ENCODE data around the gene TMEM214.
"Not testable (repeated sequence)": the region's sequence is repeated elsewhere in the genome, so short reads cannot be mapped to it uniquely, and the experiment has no call there.

The TMEM214 gene

DNA sequence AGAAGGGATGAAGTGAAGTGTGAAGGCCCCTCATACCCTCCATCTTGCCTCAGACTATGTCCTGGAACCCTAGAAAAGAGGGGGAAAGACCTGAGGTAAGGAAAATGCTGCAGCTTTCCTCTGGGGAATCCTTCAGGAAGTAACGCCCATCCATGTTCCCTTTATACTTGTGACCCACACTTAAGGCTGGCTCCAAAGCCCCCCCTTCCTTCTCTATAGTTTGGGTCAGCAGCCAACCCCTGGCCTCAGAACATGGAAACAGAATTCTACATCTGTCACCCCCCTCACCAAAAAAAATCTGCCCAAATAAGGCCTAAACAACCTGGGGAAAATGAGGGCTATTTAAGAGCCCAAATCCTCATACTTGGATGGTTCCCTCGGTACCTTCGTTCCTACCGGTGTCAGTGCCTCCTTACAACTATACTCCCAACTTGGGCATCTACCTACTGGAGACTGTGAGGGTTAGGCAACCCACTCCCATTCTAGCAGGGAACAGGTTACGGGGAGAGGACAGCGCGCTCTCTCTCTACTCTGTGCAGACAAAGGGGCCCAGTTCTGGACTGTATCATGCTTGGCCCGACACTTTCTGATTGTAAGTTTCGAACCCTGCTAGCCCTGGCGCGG, 38.0 kb downstream of the TMEM214 start:
- no peak for DNase-seq (ENCODE audit: low read depth)

DNA sequence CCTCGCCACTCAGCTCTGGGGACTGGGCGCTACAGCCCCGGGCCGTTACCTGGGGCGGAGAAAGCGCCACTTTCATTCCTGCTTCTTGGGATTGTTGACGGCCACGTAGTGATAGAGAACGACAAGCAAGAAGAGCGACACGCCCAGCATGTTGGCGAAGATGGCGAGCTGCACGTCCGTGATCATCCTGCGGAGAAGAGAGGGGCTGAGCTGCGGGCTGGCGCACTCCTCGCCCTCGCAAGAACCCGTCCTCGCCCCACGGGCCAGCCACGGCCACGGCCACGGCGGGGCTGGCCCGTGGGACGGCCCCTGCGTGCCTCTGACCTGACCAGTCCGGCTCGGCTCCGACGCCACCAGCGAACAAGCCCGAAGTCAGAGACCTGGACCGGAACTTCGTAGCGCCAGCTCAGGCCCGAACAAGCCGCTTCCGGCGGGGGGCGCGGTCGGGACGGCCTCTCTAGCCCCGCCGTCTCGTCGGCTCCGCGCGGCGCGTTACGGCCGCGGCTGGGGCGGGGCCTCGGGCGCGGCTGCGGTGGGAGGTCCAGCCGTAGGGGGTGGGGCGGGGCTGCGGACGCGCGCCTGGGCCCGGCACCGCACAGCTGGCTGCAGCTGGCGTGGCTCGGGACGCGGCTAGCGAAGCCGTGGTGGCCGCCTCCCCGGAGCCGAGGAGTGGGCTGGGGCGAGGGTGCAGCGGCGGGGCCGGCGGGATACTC, 38.7 kb downstream of the TMEM214 start, which contains the start of gene OST4:
Gene OST4, minus strand, starts transcription at position 378 of the 713 bp plus-strand sequence.
- peak; percentile 86 for DNase-seq (ENCODE audit: low read depth)

DNA sequence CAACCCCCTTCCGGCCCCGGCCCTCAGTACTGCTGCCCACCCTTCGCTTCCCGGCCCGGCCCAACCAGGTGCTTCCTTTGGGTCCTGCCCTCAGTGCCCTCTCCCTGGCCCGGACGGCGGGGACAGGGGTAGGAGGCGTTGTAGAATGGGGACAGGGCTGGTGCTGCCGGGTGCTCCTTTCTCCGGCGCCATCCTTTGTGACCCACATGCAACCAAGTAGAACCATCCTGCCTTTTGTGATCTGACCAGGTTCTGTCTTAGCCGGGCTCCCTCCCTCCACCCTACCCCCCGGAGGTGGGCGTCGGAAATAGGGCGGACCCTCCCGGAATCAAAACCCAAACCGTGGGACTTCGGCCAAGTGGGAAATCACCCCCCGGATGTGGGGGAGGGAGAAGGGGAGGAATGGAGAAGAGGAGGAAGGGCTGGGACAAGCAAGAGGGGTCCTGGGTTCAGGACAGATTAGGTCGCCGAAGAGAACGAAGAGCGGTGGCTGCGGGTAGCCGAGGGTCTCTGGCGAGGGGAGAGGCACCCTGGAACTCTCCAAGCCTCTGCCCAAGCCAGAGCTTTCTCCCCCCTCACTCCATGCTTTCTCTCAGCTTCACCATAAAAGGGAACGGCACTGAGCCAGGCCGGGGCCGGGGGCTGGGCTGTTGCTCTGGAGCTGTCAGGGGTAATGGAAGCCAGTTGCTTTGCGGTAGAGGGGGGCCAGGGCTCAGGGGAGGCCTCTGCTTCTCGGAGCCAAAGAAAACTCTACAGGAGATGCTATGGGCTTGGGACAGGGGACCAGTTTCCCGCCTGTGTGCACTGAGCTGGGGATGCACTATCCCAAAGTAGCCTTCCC, 39.4 kb downstream of the TMEM214 start:
- no peak for DNase-seq (ENCODE audit: low read depth)

DNA sequence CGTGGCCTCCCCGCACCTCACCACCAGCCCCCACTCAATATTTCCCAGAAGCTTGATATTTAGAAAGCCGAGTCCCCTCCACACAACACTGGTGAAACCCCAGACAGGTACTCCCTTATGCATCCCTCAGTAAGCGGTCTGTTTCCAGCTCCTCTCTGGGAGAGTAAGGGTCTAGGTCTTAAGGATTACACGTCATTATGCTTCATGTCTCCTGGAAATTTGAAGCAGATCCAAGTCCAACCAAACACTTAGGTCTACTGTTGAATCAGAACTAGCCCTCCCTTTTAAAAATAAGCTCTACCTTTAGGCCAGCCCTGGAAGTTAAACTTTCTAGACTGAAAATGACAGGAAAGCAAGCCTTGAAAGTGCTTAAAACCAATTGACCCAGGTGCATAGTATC, 40.2 kb downstream of the TMEM214 start:
- DNase-seq (ENCODE audit: low read depth) = no peak

DNA sequence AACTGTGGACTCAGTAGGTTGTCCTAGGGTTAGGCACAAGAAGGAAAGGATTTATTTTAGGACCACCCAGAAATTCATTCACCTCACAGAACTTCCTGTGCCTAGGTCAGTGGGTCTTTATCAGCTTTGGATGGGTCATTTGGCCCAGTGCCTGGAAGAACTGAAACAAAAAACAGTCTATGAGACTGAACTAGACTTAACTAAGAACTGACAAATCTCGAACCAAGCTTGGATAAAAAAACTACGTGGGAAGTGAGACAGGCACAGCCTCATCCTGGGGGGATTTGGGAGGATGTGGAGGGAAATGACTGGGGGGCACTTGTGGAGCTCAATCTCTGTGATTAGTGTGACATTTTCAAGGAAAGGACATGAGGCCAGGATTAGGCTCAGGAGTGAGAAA, 41.0 kb downstream of the TMEM214 start:
- DNase-seq (ENCODE audit: low read depth) = no peak

DNA sequence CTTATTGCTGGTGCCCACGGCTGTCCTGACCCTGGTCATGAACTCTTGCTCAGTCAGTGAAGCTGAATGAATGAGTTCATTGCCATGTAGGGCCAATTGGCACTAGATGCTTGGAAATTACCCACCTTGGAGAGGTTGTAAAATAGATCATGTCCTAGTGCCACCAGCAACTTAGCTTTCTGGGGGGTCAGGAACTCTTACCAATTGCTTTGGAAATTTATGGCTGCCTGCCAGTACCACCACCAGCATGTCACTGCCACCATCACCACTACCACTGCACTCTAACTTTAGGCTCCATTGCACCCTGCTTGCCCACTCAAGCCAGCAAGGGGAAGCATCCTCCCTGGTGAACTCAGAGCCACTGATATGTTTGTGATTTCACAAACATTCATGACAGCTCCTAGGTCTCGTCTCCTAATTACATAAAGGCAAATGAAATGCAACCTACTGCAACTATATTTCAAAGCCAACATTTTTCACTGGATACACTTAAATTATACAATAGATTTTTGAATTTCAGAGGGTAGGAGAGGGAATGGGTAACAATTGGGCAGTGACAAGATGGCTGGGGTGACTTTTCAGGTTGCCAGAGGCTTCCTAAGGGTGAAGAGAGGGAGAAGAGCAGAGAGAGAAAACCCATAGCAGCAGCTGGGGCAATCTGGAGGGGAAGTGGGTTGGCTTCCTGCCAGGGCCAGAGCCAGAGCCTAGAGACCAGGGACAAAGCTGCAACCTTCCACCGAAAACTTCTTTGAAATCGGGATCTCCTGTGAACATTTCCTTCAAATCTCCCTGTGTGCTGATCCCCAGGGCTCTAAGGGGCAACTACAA, 42.2 kb downstream of the TMEM214 start:
- DNase-seq (ENCODE audit: low read depth) = no peak

DNA sequence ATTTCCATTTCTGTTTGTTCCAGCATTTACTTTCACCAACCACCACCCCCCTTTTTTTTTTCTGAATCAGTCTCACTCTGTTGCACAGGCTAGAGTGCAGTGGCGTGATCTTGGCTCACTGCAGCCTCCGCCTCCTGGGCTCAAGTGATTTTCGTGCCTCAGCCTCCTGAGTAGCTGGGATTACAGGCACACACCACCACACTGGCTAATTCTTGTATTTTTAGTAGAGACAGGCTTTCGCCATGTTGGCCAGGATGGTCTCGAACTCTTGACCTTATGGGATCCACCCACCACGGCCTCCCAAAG, 42.8 kb downstream of the TMEM214 start:
- not testable (repeated sequence) for DNase-seq (ENCODE audit: low read depth)

DNA sequence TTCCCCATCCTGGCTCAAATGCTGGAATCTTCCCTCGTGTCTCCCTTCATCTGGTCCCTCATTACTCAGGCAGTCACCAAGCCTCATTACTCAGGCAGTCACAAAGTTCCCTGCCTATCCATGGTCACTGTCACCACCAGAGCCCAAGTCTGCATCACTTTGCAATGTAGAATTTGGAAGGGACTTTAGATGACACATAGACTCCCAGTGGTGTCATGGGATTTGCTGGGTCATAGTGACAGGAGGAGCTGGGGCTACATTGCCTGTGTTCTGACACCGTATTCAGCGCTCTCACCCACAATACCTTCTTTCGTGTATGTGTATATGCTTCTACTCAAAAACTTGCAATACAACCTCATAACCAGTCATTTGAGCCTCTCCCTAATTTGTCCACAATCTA, 43.6 kb downstream of the TMEM214 start:
- DNase-seq (ENCODE audit: low read depth) = no peak

DNA sequence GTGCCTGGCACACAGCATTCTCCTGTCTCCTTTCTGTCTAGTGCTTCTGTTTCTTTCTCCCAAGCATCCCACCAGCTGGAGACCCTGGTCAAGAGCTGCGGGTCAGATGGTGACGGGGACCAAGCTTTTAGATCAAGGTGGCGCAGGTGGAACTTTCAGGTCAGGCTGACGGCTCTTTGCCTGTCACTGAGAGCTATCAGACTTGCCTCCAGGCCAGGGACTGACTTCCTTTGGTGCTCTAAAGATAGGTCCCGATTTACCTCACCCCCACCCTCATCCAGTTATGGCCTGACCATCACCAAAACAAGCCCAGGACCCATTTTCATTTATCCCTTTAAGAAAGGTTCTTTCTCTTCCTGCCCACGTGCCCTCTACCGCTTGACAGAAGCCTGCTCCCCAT, 44.5 kb downstream of the TMEM214 start:
- DNase-seq (ENCODE audit: low read depth) = no peak

DNA sequence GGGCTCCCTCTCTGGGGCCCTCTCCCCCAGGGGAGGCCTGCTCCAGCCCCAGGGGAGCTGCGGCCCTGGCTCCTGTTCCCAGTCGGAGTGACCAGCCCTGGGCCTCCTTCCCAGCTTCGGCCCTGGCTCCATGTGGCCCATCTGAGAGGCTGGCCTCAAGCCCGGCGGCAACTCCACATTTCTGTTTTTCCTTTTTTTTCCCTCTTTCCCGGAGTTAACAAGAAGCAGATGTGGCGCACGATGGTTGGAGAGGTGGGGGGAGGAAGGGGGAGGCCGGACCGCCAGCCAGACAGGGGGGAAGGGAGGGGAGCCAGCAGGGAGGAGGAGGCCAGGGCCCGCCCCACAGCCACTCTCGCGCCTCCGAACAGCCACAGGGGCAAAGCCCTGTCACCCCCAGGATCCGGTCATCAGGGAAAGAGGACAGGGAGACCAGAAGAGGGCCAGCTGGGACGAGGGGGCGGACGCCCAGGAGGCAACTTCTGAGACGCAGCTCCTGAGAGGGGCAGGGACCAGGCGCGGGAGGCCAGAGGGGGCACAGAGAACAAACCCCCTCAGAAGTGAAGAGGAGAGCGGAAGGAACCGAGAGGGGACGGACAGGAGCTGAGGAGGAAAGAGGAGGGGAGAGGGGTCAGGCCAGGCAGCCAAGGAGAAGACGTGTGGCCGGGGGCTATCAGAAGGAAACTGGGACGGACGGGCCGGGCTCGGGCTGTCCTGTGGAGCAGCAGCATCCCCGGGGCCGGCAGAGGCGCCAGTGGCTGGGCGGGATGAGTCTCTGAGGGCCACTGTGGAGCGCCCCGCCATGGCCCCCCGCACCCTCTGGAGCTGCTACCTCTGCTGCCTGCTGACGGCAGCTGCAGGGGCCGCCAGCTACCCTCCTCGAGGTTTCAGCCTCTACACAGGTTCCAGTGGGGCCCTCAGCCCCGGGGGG, 45.8 kb downstream of the TMEM214 start, which contains the start of gene EMILIN1:
Gene EMILIN1, plus strand, starts transcription at position 349 of the 928 bp plus-strand sequence. Its CDS starts 451 bp downstream, at position 800.
- DNase-seq (ENCODE audit: low read depth) = no peak

DNA sequence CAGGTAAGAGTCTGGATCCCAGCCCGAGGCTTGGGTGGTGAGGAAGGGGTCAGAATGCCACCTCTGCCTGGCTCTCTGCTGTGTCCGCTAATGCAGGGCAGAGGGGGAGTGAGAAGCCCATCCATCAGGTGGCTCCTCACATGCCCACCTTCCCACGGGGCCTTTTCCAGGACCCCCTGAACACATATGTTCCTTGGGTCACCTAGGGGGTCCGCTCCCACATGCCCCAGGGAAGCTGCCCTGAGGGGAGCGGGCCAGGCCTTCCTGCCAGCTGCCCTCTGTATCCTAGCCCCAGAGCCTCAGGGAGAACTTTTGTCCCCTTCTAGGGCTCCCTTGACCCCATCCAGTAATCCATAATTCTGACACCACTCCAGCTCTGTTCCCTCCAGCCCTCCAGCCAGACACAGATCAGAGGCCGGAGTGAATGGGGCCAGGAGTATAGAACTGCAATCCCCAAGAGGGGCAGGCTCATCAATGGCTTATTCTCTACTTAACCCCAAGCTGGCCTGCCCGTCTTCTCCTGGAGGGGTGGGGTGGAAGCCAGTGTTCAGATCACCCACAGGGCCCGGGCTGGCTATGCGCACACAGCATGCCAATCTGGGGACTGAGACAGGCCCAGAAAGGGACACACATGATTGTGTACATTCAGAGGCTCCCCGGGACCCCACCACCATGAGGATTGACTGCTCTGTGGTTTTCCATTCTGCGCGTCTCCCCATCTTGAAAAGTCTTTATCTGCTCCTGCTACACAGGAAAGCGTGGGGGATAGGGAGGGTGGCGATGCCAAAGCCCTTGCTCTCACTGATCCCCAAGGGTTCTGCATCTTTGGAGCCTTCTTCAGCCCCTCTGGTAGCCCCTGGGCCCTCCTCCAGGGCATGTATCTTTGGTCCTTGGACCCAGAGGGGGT, 46.7 kb downstream of the TMEM214 start:
- no peak for DNase-seq (ENCODE audit: low read depth)

DNA sequence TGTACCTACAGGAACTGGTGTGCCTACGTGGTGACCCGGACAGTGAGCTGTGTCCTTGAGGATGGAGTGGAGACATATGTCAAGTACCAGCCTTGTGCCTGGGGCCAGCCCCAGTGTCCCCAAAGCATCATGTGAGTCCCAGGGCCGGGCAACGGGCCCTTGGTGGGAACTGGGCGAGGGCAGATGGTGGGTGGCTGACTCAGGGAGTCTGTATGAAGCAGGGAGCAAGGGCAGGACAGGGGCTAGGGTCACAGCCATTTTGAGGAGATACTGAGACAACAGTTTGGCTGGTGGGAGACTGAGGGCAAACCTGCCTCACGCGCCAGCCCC, 47.3 kb downstream of the TMEM214 start:
- no peak for DNase-seq (ENCODE audit: low read depth)

DNA sequence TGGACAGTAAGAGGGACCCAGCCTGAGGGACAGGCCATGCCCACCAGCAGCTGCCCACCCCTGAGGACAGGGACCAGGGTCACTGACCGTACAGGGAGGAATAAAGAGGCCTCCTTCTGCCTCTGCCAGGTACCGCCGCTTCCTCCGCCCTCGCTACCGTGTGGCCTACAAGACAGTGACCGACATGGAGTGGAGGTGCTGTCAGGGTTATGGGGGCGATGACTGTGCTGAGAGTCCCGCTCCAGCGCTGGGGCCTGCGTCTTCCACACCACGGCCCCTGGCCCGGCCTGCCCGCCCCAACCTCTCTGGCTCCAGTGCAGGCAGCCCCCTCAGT, 47.8 kb downstream of the TMEM214 start:
- no peak for DNase-seq (ENCODE audit: low read depth)

DNA sequence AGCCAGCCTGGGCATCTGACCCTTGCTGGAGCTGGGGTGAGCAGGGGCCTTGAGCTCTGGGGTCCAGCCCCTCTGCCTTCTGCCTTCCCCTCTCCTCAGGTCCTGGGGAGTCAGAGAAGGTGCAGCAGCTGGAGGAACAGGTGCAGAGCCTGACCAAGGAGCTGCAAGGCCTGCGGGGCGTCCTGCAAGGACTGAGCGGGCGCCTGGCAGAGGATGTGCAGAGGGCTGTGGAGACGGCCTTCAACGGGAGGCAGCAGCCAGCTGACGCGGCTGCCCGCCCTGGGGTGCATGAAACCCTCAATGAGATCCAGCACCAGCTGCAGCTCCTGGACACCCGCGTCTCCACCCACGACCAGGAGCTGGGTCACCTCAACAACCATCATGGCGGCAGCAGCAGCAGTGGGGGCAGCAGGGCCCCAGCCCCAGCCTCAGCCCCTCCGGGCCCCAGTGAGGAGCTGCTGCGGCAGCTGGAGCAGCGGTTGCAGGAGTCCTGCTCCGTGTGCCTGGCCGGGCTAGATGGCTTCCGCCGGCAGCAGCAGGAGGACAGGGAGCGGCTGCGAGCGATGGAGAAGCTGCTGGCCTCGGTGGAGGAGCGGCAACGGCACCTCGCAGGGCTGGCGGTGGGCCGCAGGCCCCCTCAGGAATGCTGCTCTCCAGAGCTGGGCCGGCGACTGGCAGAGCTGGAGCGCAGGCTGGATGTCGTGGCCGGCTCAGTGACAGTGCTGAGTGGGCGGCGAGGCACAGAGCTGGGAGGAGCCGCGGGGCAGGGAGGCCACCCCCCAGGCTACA, 49.4 kb downstream of the TMEM214 start:
- no peak for DNase-seq (ENCODE audit: low read depth)

DNA sequence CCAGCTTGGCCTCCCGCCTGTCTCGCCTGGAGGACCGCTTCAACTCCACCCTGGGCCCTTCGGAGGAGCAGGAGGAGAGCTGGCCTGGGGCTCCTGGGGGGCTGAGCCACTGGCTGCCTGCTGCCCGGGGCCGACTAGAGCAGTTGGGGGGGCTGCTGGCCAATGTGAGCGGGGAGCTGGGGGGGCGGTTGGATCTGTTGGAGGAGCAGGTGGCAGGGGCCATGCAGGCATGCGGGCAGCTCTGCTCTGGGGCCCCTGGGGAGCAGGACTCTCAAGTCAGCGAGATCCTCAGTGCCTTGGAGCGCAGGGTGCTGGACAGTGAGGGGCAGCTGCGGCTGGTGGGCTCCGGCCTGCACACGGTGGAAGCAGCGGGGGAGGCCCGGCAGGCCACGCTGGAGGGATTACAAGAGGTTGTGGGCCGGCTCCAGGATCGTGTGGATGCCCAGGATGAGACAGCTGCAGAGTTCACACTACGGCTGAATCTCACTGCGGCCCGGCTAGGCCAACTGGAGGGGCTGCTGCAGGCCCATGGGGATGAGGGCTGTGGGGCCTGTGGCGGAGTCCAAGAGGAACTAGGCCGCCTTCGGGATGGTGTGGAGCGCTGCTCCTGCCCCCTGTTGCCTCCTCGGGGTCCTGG, 50.1 kb downstream of the TMEM214 start:
- DNase-seq (ENCODE audit: low read depth) = no peak

DNA sequence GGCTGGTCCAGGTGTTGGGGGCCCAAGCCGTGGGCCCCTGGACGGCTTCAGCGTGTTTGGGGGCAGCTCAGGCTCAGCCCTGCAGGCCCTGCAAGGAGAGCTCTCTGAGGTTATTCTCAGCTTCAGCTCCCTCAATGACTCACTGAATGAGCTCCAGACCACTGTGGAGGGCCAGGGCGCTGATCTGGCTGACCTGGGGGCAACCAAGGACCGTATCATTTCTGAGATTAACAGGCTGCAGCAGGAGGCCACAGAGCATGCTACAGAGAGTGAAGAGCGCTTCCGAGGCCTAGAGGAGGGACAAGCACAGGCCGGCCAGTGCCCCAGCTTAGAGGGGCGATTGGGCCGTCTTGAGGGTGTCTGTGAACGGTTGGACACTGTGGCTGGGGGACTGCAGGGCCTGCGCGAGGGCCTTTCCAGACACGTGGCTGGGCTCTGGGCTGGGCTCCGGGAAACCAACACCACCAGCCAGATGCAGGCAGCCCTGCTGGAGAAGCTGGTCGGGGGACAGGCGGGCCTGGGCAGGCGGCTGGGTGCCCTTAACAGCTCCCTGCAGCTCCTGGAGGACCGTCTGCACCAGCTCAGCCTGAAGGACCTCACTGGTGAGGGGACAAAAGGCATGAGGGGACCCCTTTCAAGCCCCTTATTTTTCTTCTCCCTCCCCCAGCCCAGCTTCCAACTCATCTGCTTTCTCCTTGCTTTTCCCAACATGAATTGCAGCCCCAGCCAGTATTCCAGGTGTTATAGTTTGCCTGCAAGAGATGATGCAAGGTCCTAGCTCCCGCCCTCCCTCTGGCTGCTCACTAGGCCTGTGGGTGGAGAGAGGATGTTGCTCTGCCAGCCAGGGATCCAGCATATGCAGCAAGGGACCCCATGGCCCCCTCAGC, 50.9 kb downstream of the TMEM214 start:
- no peak for DNase-seq (ENCODE audit: low read depth)

DNA sequence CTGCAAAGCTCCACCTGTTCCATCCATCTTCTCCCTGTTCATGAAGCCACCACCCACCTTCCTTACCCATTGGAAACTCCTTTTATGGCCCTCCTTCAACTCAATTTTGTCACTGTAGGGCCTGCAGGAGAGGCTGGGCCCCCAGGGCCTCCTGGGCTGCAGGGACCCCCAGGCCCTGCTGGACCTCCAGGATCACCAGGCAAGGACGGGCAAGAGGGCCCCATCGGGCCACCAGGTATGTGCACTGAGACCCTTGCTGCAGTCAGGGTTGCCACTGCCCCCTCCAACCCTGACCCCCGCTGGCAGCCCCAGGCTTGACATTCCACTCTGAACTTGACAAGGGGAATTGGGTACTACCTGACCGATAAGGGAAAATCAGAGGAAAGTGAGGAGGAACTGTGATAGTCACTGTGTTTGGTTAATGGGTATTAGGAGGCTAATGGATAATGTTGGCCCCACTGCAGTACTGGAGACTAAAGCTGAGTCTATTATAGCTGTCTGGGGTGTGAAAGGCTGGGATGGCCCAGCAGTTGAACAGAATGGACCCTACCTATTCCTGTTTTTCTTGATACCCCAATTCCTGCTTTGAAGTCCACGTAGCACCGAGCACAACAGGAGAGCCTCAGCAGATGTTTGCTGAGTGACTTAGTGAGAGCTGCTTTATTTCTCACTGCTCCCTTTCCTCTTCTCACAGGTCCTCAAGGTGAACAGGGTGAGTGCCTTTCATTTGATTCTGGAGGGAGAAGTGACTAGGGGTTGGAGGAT, 51.7 kb downstream of the TMEM214 start:
- no peak for DNase-seq (ENCODE audit: low read depth)

All from stimulated activated CD8-positive, alpha-beta memory T cell treated with anti-CD3 and anti-CD28 coated beads, Interleukin-12 subunit alpha, Interleukin-12 subunit beta, amount 100 ng/mL, for 4 hours (primary cell).